OCI-LY3 (cell line): ENCODE data around the gene ARHGEF4.

Experiments
- EZH2phosphoT487 ChIP-seq: fragments of 200-600 bp; shearing (Covaris generic); IDR thresholded peaks from 2 replicates; pipeline ENCODE4 v1.6.1; 2018; ENCODE audit warnings: antibody characterized with exemption, mixed run types, low read depth
- TF ChIP-seq, protein P1 (sequence below): fragments of 200-600, 300-600 bp; sonication (generic); IDR thresholded peaks from 2 replicates; pipeline ENCODE4 v1.5.1; 2014; ENCODE audit warnings: antibody characterized with exemption, low read length, low read depth

DNA sequence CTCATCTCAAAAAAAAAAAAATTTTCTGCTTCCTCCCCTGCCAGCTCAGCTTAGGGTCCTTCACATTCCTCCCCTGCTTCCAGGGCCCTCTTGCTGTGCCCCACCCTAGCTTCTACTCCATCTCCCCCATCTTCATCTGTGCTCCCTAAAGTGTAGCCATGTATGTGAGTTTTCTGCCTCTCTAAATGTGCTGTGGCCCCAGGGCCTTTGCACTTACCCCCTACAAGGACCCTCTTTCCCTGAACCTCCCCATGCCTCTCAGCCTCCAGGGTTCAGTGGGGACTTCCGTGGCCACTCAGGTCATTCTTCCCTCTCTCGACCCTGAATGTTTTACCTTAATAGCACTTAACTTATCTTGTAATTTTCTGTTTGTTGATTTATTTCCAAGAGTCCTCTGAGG lies 6.2 kb upstream of the ARHGEF4 start:
- TF ChIP-seq, protein P1, sequence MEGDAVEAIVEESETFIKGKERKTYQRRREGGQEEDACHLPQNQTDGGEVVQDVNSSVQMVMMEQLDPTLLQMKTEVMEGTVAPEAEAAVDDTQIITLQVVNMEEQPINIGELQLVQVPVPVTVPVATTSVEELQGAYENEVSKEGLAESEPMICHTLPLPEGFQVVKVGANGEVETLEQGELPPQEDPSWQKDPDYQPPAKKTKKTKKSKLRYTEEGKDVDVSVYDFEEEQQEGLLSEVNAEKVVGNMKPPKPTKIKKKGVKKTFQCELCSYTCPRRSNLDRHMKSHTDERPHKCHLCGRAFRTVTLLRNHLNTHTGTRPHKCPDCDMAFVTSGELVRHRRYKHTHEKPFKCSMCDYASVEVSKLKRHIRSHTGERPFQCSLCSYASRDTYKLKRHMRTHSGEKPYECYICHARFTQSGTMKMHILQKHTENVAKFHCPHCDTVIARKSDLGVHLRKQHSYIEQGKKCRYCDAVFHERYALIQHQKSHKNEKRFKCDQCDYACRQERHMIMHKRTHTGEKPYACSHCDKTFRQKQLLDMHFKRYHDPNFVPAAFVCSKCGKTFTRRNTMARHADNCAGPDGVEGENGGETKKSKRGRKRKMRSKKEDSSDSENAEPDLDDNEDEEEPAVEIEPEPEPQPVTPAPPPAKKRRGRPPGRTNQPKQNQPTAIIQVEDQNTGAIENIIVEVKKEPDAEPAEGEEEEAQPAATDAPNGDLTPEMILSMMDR = no peak
- no peak for TF ChIP-seq EZH2phosphoT487
